ENCODE measurements around the gene MDM2.

DNA sequence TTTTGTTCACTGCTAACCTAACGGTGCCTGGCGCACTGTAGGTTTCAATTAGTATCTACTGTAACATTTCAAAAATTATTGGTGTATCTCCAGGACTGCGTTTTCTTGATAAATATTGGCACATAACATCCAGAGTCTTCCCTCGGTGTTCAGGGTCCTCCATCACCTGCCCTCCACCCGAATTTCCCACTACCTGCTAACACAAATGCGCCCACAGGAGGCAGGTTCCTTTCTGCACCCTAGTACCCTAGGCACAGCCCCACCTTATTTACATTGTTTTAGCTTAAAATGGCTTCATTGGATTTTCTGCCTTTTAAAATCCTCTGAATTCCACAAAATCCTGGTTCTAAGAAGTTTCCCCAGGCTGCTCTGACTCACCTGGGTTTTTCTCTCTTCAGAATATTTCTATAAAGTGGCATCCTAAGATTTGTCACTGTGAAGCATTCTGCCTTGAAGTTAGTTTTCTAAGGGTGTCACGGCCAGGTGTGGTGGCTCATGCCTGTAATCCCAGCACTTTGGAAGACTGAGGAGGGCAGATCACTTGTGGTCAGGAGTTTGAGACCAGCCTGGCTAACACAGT, 86.4 kb downstream of the MDM2 start:
- TF ChIP-seq POLR2A (IDR thresholded peaks at IDR 0.05): no peak
- TF ChIP-seq, protein P1, sequence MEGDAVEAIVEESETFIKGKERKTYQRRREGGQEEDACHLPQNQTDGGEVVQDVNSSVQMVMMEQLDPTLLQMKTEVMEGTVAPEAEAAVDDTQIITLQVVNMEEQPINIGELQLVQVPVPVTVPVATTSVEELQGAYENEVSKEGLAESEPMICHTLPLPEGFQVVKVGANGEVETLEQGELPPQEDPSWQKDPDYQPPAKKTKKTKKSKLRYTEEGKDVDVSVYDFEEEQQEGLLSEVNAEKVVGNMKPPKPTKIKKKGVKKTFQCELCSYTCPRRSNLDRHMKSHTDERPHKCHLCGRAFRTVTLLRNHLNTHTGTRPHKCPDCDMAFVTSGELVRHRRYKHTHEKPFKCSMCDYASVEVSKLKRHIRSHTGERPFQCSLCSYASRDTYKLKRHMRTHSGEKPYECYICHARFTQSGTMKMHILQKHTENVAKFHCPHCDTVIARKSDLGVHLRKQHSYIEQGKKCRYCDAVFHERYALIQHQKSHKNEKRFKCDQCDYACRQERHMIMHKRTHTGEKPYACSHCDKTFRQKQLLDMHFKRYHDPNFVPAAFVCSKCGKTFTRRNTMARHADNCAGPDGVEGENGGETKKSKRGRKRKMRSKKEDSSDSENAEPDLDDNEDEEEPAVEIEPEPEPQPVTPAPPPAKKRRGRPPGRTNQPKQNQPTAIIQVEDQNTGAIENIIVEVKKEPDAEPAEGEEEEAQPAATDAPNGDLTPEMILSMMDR (IDR thresholded peaks at IDR 0.05): no peak

Data from esophagus squamous epithelium (tissue), 4 donors.